H1 (cell line): Measurements from ENCODE around the gene TSFM. TPM values are rescaled to one million over a fixed set of nuclear protein-coding genes. Genes with fewer than 3 reads are reported as not detected.

Experiments
- BRCA1 ChIP-seq: IDR thresholded peaks from 2 replicates; pipeline ENCODE4 v1.6.1; 2012; ENCODE audit warnings: low read depth, low read length, improper control_type of control experiment
- CBX8 ChIP-seq: fragments of 300-800, 300-1000 bp; sonication (generic); IDR thresholded peaks from 2 replicates; pipeline ENCODE4 v1.7.1; 2016; ENCODE audit warnings: low read depth, low read length, borderline replicate concordance
- EP300 ChIP-seq, 2 experiments: IDR thresholded peaks; 1 replicate in 1 of 2; 2 replicates in 1 of 2; pipeline ENCODE4 v1.6.1; 2011 to 2012; ENCODE audit warnings: low read depth in 2 of 2, low read length in 2 of 2, mild to moderate bottlenecking in 2 of 2, borderline replicate concordance in 1 of 2, inconsistent platforms in 1 of 2, moderate library complexity in 1 of 2
- TAF7 ChIP-seq: optimal IDR thresholded peaks from 2 replicates; pipeline ENCODE3; 2011; ENCODE audit warnings: low read depth, mild to moderate bottlenecking, inconsistent platforms, low read length, moderate library complexity, borderline replicate concordance
- polyA plus RNA-seq, 7 experiments: library from polyadenylated mRNA; depleted of rRNA in 3 of 7; stranded (reverse) in 5 of 7; unstranded in 2 of 7; fragments of >200 nt in 5 of 7; fragments of 200-250 nt in 2 of 7; gene quantifications; 1 replicate in 5 of 7; 2 replicates in 1 of 7; 4 replicates in 1 of 7; pipeline versions ENCODE4 v1.2.1 to v1.2.3, GENCODE V29; 2011 to 2013; ENCODE audit warnings: missing spikeins in 2 of 7, mixed read lengths in 2 of 7
- total RNA-seq: library from RNA; stranded (reverse); fragmentation: NEBNext Ultra II Directional; extraction: Animal tissue kit (Norgen Biotek cat#: 25700); gene quantifications from 2 replicates; pipeline ENCODE4 v1.2.1, GENCODE V29; 2021

TSFM gene
- total and polyA plus RNA-seq, 2 of the 8 experiments (the other 6 are each of a cell fraction or from before 2014, with no cell fraction given) = 17.4 to 49.8 TPM

DNA sequence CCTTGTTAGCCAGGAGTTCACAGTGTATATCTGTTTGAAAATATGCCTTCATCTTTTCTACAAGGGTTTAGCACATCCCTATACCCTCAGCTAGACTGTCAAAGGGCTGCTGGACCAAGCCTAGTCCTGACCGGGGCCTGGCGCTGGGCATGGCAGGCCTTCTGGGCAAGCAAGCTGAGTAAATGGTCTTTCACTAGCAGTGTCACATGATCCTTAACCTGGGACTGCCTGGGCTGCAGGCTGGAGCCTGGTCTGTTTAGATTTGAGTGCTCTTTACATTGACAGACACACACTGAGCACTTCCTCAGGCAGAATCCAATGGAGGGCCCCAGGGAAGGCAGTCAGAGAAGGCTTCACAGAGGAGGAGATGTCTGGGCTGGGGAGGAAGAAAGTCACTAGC is 42.9 kb downstream of the TSFM start (continued):
- TF ChIP-seq EP300 (IDR thresholded peaks at IDR 0.05; ENCODE audit: borderline replicate concordance in 1 of 2, low read depth in 2 of 2, low read length in 2 of 2) = no peak
- TF ChIP-seq CBX8 = no peak
- no peak for TF ChIP-seq TAF7
- no peak for TF ChIP-seq BRCA1
